IMR-90 (cell line): Measurements from ENCODE around the gene FAM131B. TPM values are rescaled to one million over a fixed set of nuclear protein-coding genes. Genes with fewer than 3 reads are reported as not detected.

Experiments used
- ATAC-seq: fragments of 200-7000 bp; cut with Tn5 transposase; 2 replicates; pipeline ENCODE4 v1.9.1; 2020; ENCODE audit warnings: low read depth, mild to moderate bottlenecking, moderate library complexity
- BruUV-seq: library from RNA; stranded (reverse); fragments of 400-500 nt; replicated peaks from 2 replicates; lab custom pipeline; 2021; lab: Mats Ljungman, UMichigan
- CTCF ChIA-PET: fragments of 300-600 bp; formaldehyde crosslinking; extraction: SDS; loops from one replicate; lab custom pipeline; 2021; ENCODE audit warnings: antibody characterized with exemption; lab: Yijun Ruan, JAX
- POLR2A ChIA-PET: fragments of 300-600 bp; sonication (Branson Sonifier 250); formaldehyde crosslinking; loops from one replicate; lab custom pipeline; 2022; ENCODE audit warnings: antibody characterized with exemption; ENCODE audit not compliant: unreplicated experiment; lab: Charles Lee
- DNase-seq: peaks from one replicate; pipeline ENCODE4 v3.0.0; 2013
- H2AFZ ChIP-seq: replicated peaks from 2 replicates; pipeline ENCODE3; 2013; ENCODE audit warnings: low read length, mild to moderate bottlenecking; ENCODE audit not compliant: poor library complexity
- H2AK5ac ChIP-seq: 2 replicates; pipeline ENCODE4 v1.6.1; 2013; ENCODE audit warnings: low read depth, low read length, inconsistent platforms
- H2AK9ac ChIP-seq: replicated peaks from 2 replicates; pipeline ENCODE3; 2013; ENCODE audit warnings: mild to moderate bottlenecking, low read depth, low read length, moderate library complexity; ENCODE audit not compliant: poor library complexity
- H2BK120ac ChIP-seq: 2 replicates; pipeline ENCODE4 v1.6.1; 2013; ENCODE audit warnings: low read depth, low read length, inconsistent platforms
- H2BK15ac ChIP-seq: 3 replicates; pipeline ENCODE4 v1.6.1; 2013; ENCODE audit warnings: low read depth, low read length, inconsistent platforms
- H2BK20ac ChIP-seq: 2 replicates; pipeline ENCODE4 v1.6.1; 2013; ENCODE audit warnings: low read depth, mild to moderate bottlenecking, inconsistent platforms, low read length, moderate library complexity
- H2BK5ac ChIP-seq: 2 replicates; pipeline ENCODE4 v1.6.1; 2013; ENCODE audit warnings: mild to moderate bottlenecking, low read depth, low read length, inconsistent platforms; ENCODE audit not compliant: poor library complexity, severe bottlenecking
- H3K14ac ChIP-seq: replicated peaks from 2 replicates; pipeline ENCODE4 v1.6.1; 2013; ENCODE audit warnings: low read depth, low read length, inconsistent platforms
- H3K18ac ChIP-seq: 2 replicates; pipeline ENCODE4 v1.6.1; 2013; ENCODE audit warnings: low read depth, low read length, control low read depth
- H3K23ac ChIP-seq: 2 replicates; pipeline ENCODE4 v1.6.1; 2013; ENCODE audit warnings: low read depth, low read length, inconsistent platforms
- H3K27ac ChIP-seq: 2 replicates; pipeline ENCODE4 v1.5.1; 2013; ENCODE audit warnings: mild to moderate bottlenecking, control low read depth, low read length; ENCODE audit not compliant: insufficient read depth
- H3K27me3 ChIP-seq: 2 replicates; pipeline ENCODE4 v1.6.1; 2013; ENCODE audit warnings: low read length; ENCODE audit not compliant: control insufficient read depth, insufficient read depth
- H3K36me3 ChIP-seq: 2 replicates; pipeline ENCODE4 v1.6.1; 2013; ENCODE audit warnings: low read length, mixed read lengths; ENCODE audit not compliant: control insufficient read depth, insufficient read depth
- H3K4ac ChIP-seq: 2 replicates; pipeline ENCODE4 v1.6.1; 2013; ENCODE audit warnings: low read depth, low read length, inconsistent platforms
- H3K4me1 ChIP-seq: 2 replicates; pipeline ENCODE4 v1.6.1; 2013; ENCODE audit warnings: low read length, mixed read lengths; ENCODE audit not compliant: control insufficient read depth, insufficient read depth
- H3K4me2 ChIP-seq: 2 replicates; pipeline ENCODE4 v1.6.1; 2013; ENCODE audit warnings: low read depth, mild to moderate bottlenecking, control low read depth, low read length, moderate library complexity
- H3K4me3 ChIP-seq: 2 replicates; pipeline ENCODE4 v1.5.1; 2013; ENCODE audit warnings: low read depth, mild to moderate bottlenecking, control low read depth, low read length, moderate library complexity; ENCODE audit not compliant: insufficient read depth
- H3K56ac ChIP-seq: 2 replicates; pipeline ENCODE4 v1.6.1; 2013; ENCODE audit warnings: low read length, inconsistent platforms; ENCODE audit not compliant: insufficient read depth; ENCODE audit errors: extremely low read depth
- H3K79me1 ChIP-seq, 2 experiments: 2 replicates each; pipeline ENCODE4 v1.6.1; 2013; ENCODE audit warnings: low read length in 2 of 2, inconsistent platforms in 1 of 2, low read depth in 1 of 2
- H3K9ac ChIP-seq: 2 replicates; pipeline ENCODE4 v1.6.1; 2013; ENCODE audit warnings: low read depth, low read length, control low read depth
- H3K9me1 ChIP-seq: 2 replicates; pipeline ENCODE4 v1.6.1; 2013; ENCODE audit warnings: low read length, inconsistent platforms; ENCODE audit not compliant: insufficient read depth
- H3K9me3 ChIP-seq: 2 replicates; pipeline ENCODE4 v1.6.1; 2013; ENCODE audit warnings: low read length; ENCODE audit not compliant: control insufficient read depth, insufficient read depth
- H4K20me1 ChIP-seq: 2 replicates; pipeline ENCODE4 v1.6.1; 2013; ENCODE audit warnings: low read length, inconsistent platforms; ENCODE audit not compliant: insufficient read depth
- H4K5ac ChIP-seq: 2 replicates; pipeline ENCODE4 v1.6.1; 2013; ENCODE audit warnings: mild to moderate bottlenecking, low read depth, low read length, control low read depth
- H4K8ac ChIP-seq, 2 experiments: 2 replicates each; pipeline ENCODE4 v1.6.1; 2013; ENCODE audit warnings: low read depth in 2 of 2, low read length in 2 of 2, control low read depth in 1 of 2, inconsistent platforms in 1 of 2
- H4K91ac ChIP-seq: 2 replicates; pipeline ENCODE4 v1.6.1; 2013; ENCODE audit warnings: low read depth, low read length, inconsistent platforms; ENCODE audit not compliant: insufficient read depth
- BHLHE40 ChIP-seq: fragments of 150-350 bp; IDR thresholded peaks from 2 replicates; pipeline ENCODE4 v1.6.1; 2016; ENCODE audit warnings: mild to moderate bottlenecking, low read depth, low read length
- CHD1 ChIP-seq: IDR thresholded peaks from 2 replicates; pipeline ENCODE4 v1.6.1; 2012; ENCODE audit warnings: low read depth, low read length, improper control_type of control experiment
- MAZ ChIP-seq: IDR thresholded peaks from 2 replicates; pipeline ENCODE4 v1.6.1; 2012; ENCODE audit warnings: low read depth, mild to moderate bottlenecking, low read length, improper control_type of control experiment, moderate library complexity, borderline replicate concordance
- POLR2A ChIP-seq: IDR thresholded peaks from 2 replicates; pipeline ENCODE4 v1.6.1; 2012; ENCODE audit warnings: mild to moderate bottlenecking, low read depth, low read length
- RCOR1 ChIP-seq: IDR thresholded peaks from 2 replicates; pipeline ENCODE4 v1.6.1; 2012; ENCODE audit warnings: mild to moderate bottlenecking, low read length, improper control_type of control experiment; ENCODE audit not compliant: insufficient replicate concordance
- SMC3 ChIP-seq: fragments of 150-350 bp; IDR thresholded peaks from 2 replicates; pipeline ENCODE4 v1.6.1; 2016; ENCODE audit warnings: low read depth, mild to moderate bottlenecking, antibody characterized with exemption, low read length, moderate library complexity
- WGBS, 2 experiments: methylation state at CpG; one replicate each; pipeline versions ENCODE4 v1.1.5 to v1.1.7; 2013; ENCODE audit warnings: missing lambda C conversion rate in 2 of 2; ENCODE audit not compliant: insufficient read length in 1 of 2; ENCODE audit errors: extremely low coverage in 2 of 2; 5-methylcytosine and 5-hydroxymethylcytosine counted together
- dilution Hi-C: fragments of 300-500 bp; cut with HindIII; formaldehyde crosslinking; loops from one replicate; pipeline ENCODE4 v1.14.3; 2018; ENCODE audit warnings: low sequenced_read_pairs; ENCODE audit not compliant: unreplicated experiment
- in situ Hi-C: fragments of 300-500 bp; cut with MboI; formaldehyde crosslinking; loops from 3 replicates; pipeline ENCODE4 v1.14.3; 2019; ENCODE audit warnings: low sequenced_read_pairs, inconsistent platforms, mixed read lengths
- intact Hi-C: fragments of 100-400 bp; cut with micrococcal nuclease; formaldehyde crosslinking; loops from 2 replicates; pipeline ENCODE4 v1.10.0; 2022
- polyA plus RNA-seq, 3 experiments: library from polyadenylated mRNA; depleted of rRNA; stranded (reverse); fragments of >200 nt; gene quantifications; 2 replicates each; pipeline ENCODE4 v1.2.3, GENCODE V29; 2012; ENCODE audit warnings: low replicate concordance in 1 of 3
- total RNA-seq: library from RNA; depleted of rRNA; stranded (reverse); fragments of >200 nt; gene quantifications from 2 replicates; pipeline ENCODE4 v1.2.3, GENCODE V29; 2012

Gene FAM131B
- total and polyA plus RNA-seq, 2 of the 4 experiments (the other 2 are of a cell fraction) = 3.4 to 4.3 TPM

- Histone ChIP-seq H3K27me3 (peaks cover 5% of the 10 kb centered on the region; the same call in 1 of the 2 replicates), H2BK120ac (no peak overlapping the region), H2BK5ac (no peak overlapping the region), H3K56ac (no peak overlapping the region), H3K23ac (no peak overlapping the region), H3K4ac (no peak overlapping the region), H2AK5ac (no peak overlapping the region), H3K27ac (no peak overlapping the region), H3K79me1 (no peaks in the 10 kb centered on the region), H3K4me3 (no peak overlapping the region), H4K8ac (no peak overlapping the region), H2BK15ac (no peak overlapping the region), H3K36me3 (no peaks in the 10 kb centered on the region), H2AK9ac (no peak overlapping the region), H3K4me2 (no peak overlapping the region), H2AFZ (peak overlapping the region; percentile 36), H3K9ac (no peak overlapping the region), H3K18ac (no peak overlapping the region), H3K14ac (no peak overlapping the region), H4K20me1 (no peaks in the 10 kb centered on the region), H4K91ac (no peak overlapping the region), H2BK20ac (no peak overlapping the region), H3K9me3 (no peaks in the 10 kb centered on the region), H3K9me1 (no peaks in the 10 kb centered on the region), H3K4me1 (peaks cover 8% of the 10 kb centered on the region; the same call in 1 of the 2 replicates), H4K5ac (no peak overlapping the region)
- in situ Hi-C loops (no loop called here), intact Hi-C loops (no loop called here), dilution Hi-C loops (no loop called here)
- WGBS, 2 experiments = no CpG with 5 or more reads among the region's 12 CpGs
- TF ChIP-seq MAZ = no peak
- TF ChIP-seq BHLHE40 = no peak
- no peak for TF ChIP-seq RCOR1
- no peak for TF ChIP-seq SMC3
- no peak for TF ChIP-seq CHD1
- TF ChIP-seq POLR2A = no peak
- CTCF ChIA-PET = no interaction called here
- no TSS peak for BruUV-seq
- POLR2A ChIA-PET = no interaction called here
- no peak for DNase-seq
- no peak for ATAC-seq
Measured at GRCh38 chr7:143323653-143324052, 38.9 kb downstream of the FAM131B start.
